HCT116 (cell line): ENCODE measurements around the gene EPHX1. TPM values are rescaled to one million over a fixed set of nuclear protein-coding genes. Genes with fewer than 3 reads are reported as not detected.

Experiments
- ATAC-seq: fragments of 200-7000 bp; cut with Tn5 transposase; 2 replicates; pipeline ENCODE4 v1.9.1; 2020; ENCODE audit warnings: mild to moderate bottlenecking, moderate library complexity
- BruUV-seq: library from RNA; stranded (reverse); fragments of 400-500 nt; replicated peaks from 2 replicates; lab custom pipeline; 2021; lab: Mats Ljungman, UMichigan
- CTCF ChIA-PET: fragments of 300-600 bp; sonication (Branson Sonifier 250); formaldehyde crosslinking; loops from one replicate; lab custom pipeline; 2021; ENCODE audit warnings: antibody characterized with exemption; lab: Charles Lee
- POLR2A ChIA-PET: fragments of 300-600, 350-600 bp; sonication (Branson Sonifier 250); formaldehyde crosslinking; loops from one replicate; lab custom pipeline; 2021; ENCODE audit warnings: antibody characterized with exemption; lab: Charles Lee
- RAD21 ChIA-PET, 2 experiments: fragments of 300-600 bp; sonication (Branson Sonifier 250); formaldehyde crosslinking; loops; one replicate each; lab custom pipeline; 2023; ENCODE audit warnings: low total read pairs in 2 of 2; ENCODE audit not compliant: uncharacterized antibody in 2 of 2, unreplicated experiment in 2 of 2, low non-redundant PET in 1 of 2; lab: Charles Lee
- DNase-seq: peaks from one replicate; pipeline ENCODE4 v3.0.0-alpha.2; 2010; ENCODE audit warnings: low read depth, low spot score
- H2AFZ ChIP-seq: fragments of 200-600 bp; shearing (Covaris generic), sonication (generic); 2 replicates; pipeline ENCODE4 v1.6.1; 2017; ENCODE audit warnings: low read depth, mixed run types, mixed read lengths, antibody characterized with exemption, low read length; ENCODE audit not compliant: poor library complexity, severe bottlenecking
- H3K27ac ChIP-seq: 2 replicates; pipeline ENCODE4 v1.5.1; 2012; ENCODE audit warnings: low read depth, low read length
- H3K27me3 ChIP-seq: fragments of 200-600 bp; sonication (generic); 2 replicates; pipeline ENCODE4 v1.6.1; 2016; ENCODE audit warnings: mixed run types, low read length, mixed read lengths; ENCODE audit not compliant: insufficient read depth
- H3K36me3 ChIP-seq, 2 experiments: fragments of 200-500 bp in 1 of 2; fragments of 200-600 bp in 1 of 2; sonication (Bioruptor generic) in 1 of 2; sonication (generic) in 1 of 2; 2 replicates each; pipeline versions ENCODE4 v1.5.1 to v1.6.1; 2014 to 2016; ENCODE audit warnings: low read length in 2 of 2, inconsistent platforms in 1 of 2, mixed read lengths in 1 of 2, mixed run types in 1 of 2; ENCODE audit not compliant: insufficient read depth in 2 of 2, control insufficient read depth in 1 of 2
- H3K4me1 ChIP-seq, 2 experiments: fragments of 200-600 bp in 1 of 2; sonication (generic) in 1 of 2; 2 replicates each; pipeline versions ENCODE4 v1.5.1 to v1.6.1; 2012 to 2017; ENCODE audit warnings: low read length in 2 of 2, inconsistent platforms in 1 of 2, mild to moderate bottlenecking in 1 of 2, mixed read lengths in 1 of 2, mixed run types in 1 of 2, moderate library complexity in 1 of 2; ENCODE audit not compliant: insufficient read depth in 2 of 2, control insufficient read depth in 1 of 2
- H3K4me2 ChIP-seq: fragments of 200-600 bp; sonication (generic); 2 replicates; pipeline ENCODE4 v1.6.1; 2017; ENCODE audit warnings: mixed run types, low read length, mixed read lengths
- H3K4me3 ChIP-seq, 2 experiments: fragments of 200-600 bp in 1 of 2; sonication (generic) in 1 of 2; replicated peaks in 1 of 2; 2 replicates each; pipeline ENCODE4 v1.5.1; 2011 to 2016; ENCODE audit warnings: low read length in 2 of 2, control low read depth in 1 of 2, low read depth in 1 of 2, mild to moderate bottlenecking in 1 of 2, mixed read lengths in 1 of 2, mixed run types in 1 of 2
- H3K79me2 ChIP-seq: fragments of 200-600 bp; sonication (generic); 2 replicates; pipeline ENCODE4 v1.6.1; 2017; ENCODE audit warnings: mild to moderate bottlenecking, mixed run types, low read length, moderate library complexity, mixed read lengths; ENCODE audit not compliant: insufficient read depth
- H3K9ac ChIP-seq: fragments of 200-600 bp; sonication (generic); 2 replicates; pipeline ENCODE4 v1.6.1; 2016; ENCODE audit warnings: low read length, mixed read lengths
- H3K9me2 ChIP-seq: fragments of 200-600 bp; sonication (generic), shearing (Covaris generic); 2 replicates; pipeline ENCODE4 v1.6.1; 2017; ENCODE audit warnings: mixed run types, mild to moderate bottlenecking, moderate library complexity; ENCODE audit not compliant: insufficient read depth
- H3K9me3 ChIP-seq, 2 experiments: fragments of 200-500 bp in 1 of 2; fragments of 200-600 bp in 1 of 2; sonication (Bioruptor generic) in 1 of 2; sonication (generic) in 1 of 2; 2 replicates each; pipeline ENCODE4 v1.6.1; 2014 to 2017; ENCODE audit warnings: low read length in 2 of 2, mixed read lengths in 2 of 2, inconsistent platforms in 1 of 2, low read depth in 1 of 2, mild to moderate bottlenecking in 1 of 2, mixed run types in 1 of 2, moderate library complexity in 1 of 2; ENCODE audit not compliant: control insufficient read depth in 1 of 2, insufficient read depth in 1 of 2
- H4K20me1 ChIP-seq: fragments of 200-600 bp; sonication (generic), shearing (Covaris generic); 2 replicates; pipeline ENCODE4 v1.6.1; 2017; ENCODE audit warnings: mixed run types, mild to moderate bottlenecking, moderate library complexity; ENCODE audit not compliant: insufficient read depth
- ATF3 ChIP-seq: IDR thresholded peaks from 2 replicates; pipeline ENCODE4 v1.6.1; 2012
- CBX3 ChIP-seq: IDR thresholded peaks from 2 replicates; pipeline ENCODE4 v1.6.1; 2012; ENCODE audit warnings: low read depth
- CEBPB ChIP-seq: IDR thresholded peaks from 2 replicates; pipeline ENCODE4 v1.6.1; 2012; ENCODE audit warnings: low read depth
- EGR1 ChIP-seq: IDR thresholded peaks from 2 replicates; pipeline ENCODE4 v1.6.1; 2012; ENCODE audit warnings: low read depth
- ELF1 ChIP-seq: IDR thresholded peaks from 2 replicates; pipeline ENCODE4 v1.6.1; 2012; ENCODE audit warnings: low read depth, borderline replicate concordance
- FOSL1 ChIP-seq: IDR thresholded peaks from 2 replicates; pipeline ENCODE4 v1.6.1; 2012; ENCODE audit warnings: low read depth
- JUND ChIP-seq: IDR thresholded peaks from 2 replicates; pipeline ENCODE4 v1.6.1; 2012
- MAX ChIP-seq: IDR thresholded peaks from 2 replicates; pipeline ENCODE4 v1.6.1; 2012
- POLR2A ChIP-seq: IDR thresholded peaks from 2 replicates; pipeline ENCODE4 v1.7.0; 2011; ENCODE audit warnings: borderline replicate concordance; ENCODE audit not compliant: insufficient read depth, insufficient read length; ENCODE audit errors: extremely low read depth
- POLR2AphosphoS5 ChIP-seq: IDR thresholded peaks from 2 replicates; pipeline ENCODE4 v1.6.1; 2011; ENCODE audit warnings: mild to moderate bottlenecking, low read depth, low read length, moderate library complexity
- RAD21 ChIP-seq: IDR thresholded peaks from 2 replicates; pipeline ENCODE4 v1.6.1; 2012; ENCODE audit warnings: low read depth, mild to moderate bottlenecking
- REST ChIP-seq: IDR thresholded peaks from 2 replicates; pipeline ENCODE4 v1.6.1; 2012; ENCODE audit warnings: low read depth
- SIN3A ChIP-seq: IDR thresholded peaks from 2 replicates; pipeline ENCODE4 v1.6.1; 2012; ENCODE audit warnings: low read depth
- SRF ChIP-seq: IDR thresholded peaks from 2 replicates; pipeline ENCODE4 v1.6.1; 2012; ENCODE audit warnings: low read depth
- TCF7L2 ChIP-seq: IDR thresholded peaks from 2 replicates; pipeline ENCODE4 v1.7.0; 2011; ENCODE audit warnings: borderline replicate concordance, inconsistent platforms; ENCODE audit not compliant: insufficient read depth, insufficient read length; ENCODE audit errors: extremely low read depth
- YY1 ChIP-seq: IDR thresholded peaks from 2 replicates; pipeline ENCODE4 v1.6.1; 2011; ENCODE audit warnings: low read length, low read depth, moderate library complexity, mild to moderate bottlenecking; ENCODE audit not compliant: insufficient replicate concordance; ENCODE audit errors: extremely low read depth
- ZBTB33 ChIP-seq: IDR thresholded peaks from 2 replicates; pipeline ENCODE4 v1.6.1; 2011; ENCODE audit warnings: mild to moderate bottlenecking, low read length, moderate library complexity; ENCODE audit not compliant: insufficient replicate concordance; ENCODE audit errors: extremely low read depth
- intact Hi-C: fragments of 100-400 bp; cut with micrococcal nuclease; formaldehyde crosslinking; loops from 2 replicates; pipeline ENCODE4 v1.10.0; 2022
- total RNA-seq: library from RNA; stranded (reverse); gene quantifications from one replicate; pipeline ENCODE4 v1.2.1, GENCODE V29; 2021; ENCODE audit not compliant: unreplicated experiment

The EPHX1 gene
- total RNA-seq, 1 experiment from 2014 or later, result 44.6 TPM

- TF ChIP-seq RAD21, result no peak
- TF ChIP-seq JUND, result no peak
- no peak for TF ChIP-seq ATF3
- no peak for TF ChIP-seq REST
- TF ChIP-seq ZBTB33, result no peak
- TF ChIP-seq EGR1, result no peak
- no peak for TF ChIP-seq MAX
- no peak for TF ChIP-seq SIN3A
- TF ChIP-seq YY1, result no peak
- no peak for TF ChIP-seq POLR2A
- TF ChIP-seq TCF7L2, result no peak
- no peak for TF ChIP-seq CBX3
- no peak for TF ChIP-seq CEBPB
- TF ChIP-seq FOSL1, result no peak
- TF ChIP-seq ELF1, result no peak; the same call in 1 of the 2 replicates
- TF ChIP-seq SRF, result no peak
- TF ChIP-seq POLR2AphosphoS5, result no peak
- no TSS peak for BruUV-seq
- Histone ChIP-seq H4K20me1 (no peaks in the 10 kb centered on the region), H3K4me2 (peak overlapping the region; percentile 83), H3K36me3 (peaks cover 3 to 5% of the 10 kb centered on the region in 2 experiments; a peak in 2 of 4 replicates), H3K4me1 (peaks cover 11 to 23% of the 10 kb centered on the region in 2 experiments; a peak in 3 of 4 replicates), H3K79me2 (peaks cover 45% of the 10 kb centered on the region), H2AFZ (peak overlapping the region; percentile 75), H3K27ac (peak overlapping the region; percentile 82), H3K4me3 (peak overlapping the region; percentile 87 to 95), H3K9ac (peak overlapping the region; percentile 47), H3K9me3 (no peaks in the 10 kb centered on the region), H3K27me3 (no peaks in the 10 kb centered on the region), H3K9me2 (no peaks in the 10 kb centered on the region)
- no peak for DNase-seq
- ChIA-PET RAD21 (interaction anchor here (1.1 to 1.7 kb wide), 4 partner anchors 69 to 302 kb away, joined by 3 to 5 read pairs (median 4); partner anchors contain the start of gene TMEM63A (in 1 of the 2)), POLR2A (interaction anchor here (0.6 to 1.5 kb wide), 8 partner anchors 8 to 303 kb away, joined by 3 to 7 read pairs (median 4); partner anchors contain the start of genes EPHX1, PYCR2 and TMEM63A), CTCF (interaction anchor here (0.7 to 1.7 kb wide), 14 partner anchors 9 to 302 kb away, joined by 3 to 11 read pairs (median 4); partner anchors contain the start of gene TMEM63A)
- peak; percentile 9 for ATAC-seq
- intact Hi-C loops, result loop anchor here (1.0 to 10.0 kb wide), 4 partner anchors 68 to 200 kb away; partner anchors contain the start of genes LEFTY1 and TMEM63A
Measured at GRCh38 chr1:225777058-225777582, 32.8 kb upstream of the EPHX1 start.
